HG02642 (cell line): ENCODE measurements around the gene ASF1B.
"Not testable (repeated sequence)": the region's sequence is repeated elsewhere in the genome, so short reads cannot be mapped to it uniquely, and the experiment has no call there.

Source experiments
- ATAC-seq: cut with Tn5 transposase; IDR thresholded peaks from one replicate; pipeline ENCODE4 v1.9.1; 2021; ENCODE audit warnings: mild to moderate bottlenecking; ENCODE audit not compliant: unreplicated experiment, poor library complexity

Gene ASF1B

GRCh38 chr19:14160017-14160703 lies 23.8 kb upstream of the ASF1B start:
- ATAC-seq, result no peak

GRCh38 chr19:14159059-14159458 lies 22.7 kb upstream of the ASF1B start:
- no peak for ATAC-seq

GRCh38 chr19:14158276-14159023 lies 22.1 kb upstream of the ASF1B start:
- no peak for ATAC-seq

- no peak for ATAC-seq
Observed at GRCh38 chr19:14156971-14157717, 20.8 kb upstream of the ASF1B start.

- ATAC-seq, result no peak
Observed at GRCh38 chr19:14156122-14156521, 19.7 kb upstream of the ASF1B start.

- no peak for ATAC-seq
Observed at GRCh38 chr19:14155371-14155770, 19.0 kb upstream of the ASF1B start.

GRCh38 chr19:14152713-14153112 lies 16.3 kb upstream of the ASF1B start:
- ATAC-seq, result no peak

- ATAC-seq, result no peak
Observed at GRCh38 chr19:14150770-14151661, 14.6 kb upstream of the ASF1B start.

GRCh38 chr19:14150041-14150769 lies 13.8 kb upstream of the ASF1B start:
- no peak for ATAC-seq

GRCh38 chr19:14149509-14149994 lies 13.2 kb upstream of the ASF1B start:
- ATAC-seq, result no peak

- no peak for ATAC-seq
Observed at GRCh38 chr19:14148751-14149410, 12.5 kb upstream of the ASF1B start.

GRCh38 chr19:14147797-14148605 lies 11.6 kb upstream of the ASF1B start:
- no peak for ATAC-seq

GRCh38 chr19:14146789-14147216 lies 10.4 kb upstream of the ASF1B start:
- ATAC-seq, result no peak

GRCh38 chr19:14146169-14146568 lies 9.8 kb upstream of the ASF1B start:
- not testable (repeated sequence) for ATAC-seq

GRCh38 chr19:14145381-14145780 lies 9.0 kb upstream of the ASF1B start:
- no peak for ATAC-seq

GRCh38 chr19:14142262-14143190 lies 6.1 kb upstream of the ASF1B start:
- ATAC-seq, result no peak

GRCh38 chr19:14141041-14141440 lies 4.7 kb upstream of the ASF1B start:
- ATAC-seq, result no peak
